ENCODE results near the gene SPO11.
"Not testable (repeated sequence)": the region's sequence is repeated elsewhere in the genome, so short reads cannot be mapped to it uniquely, and the experiment has no call there.

The SPO11 gene

DNA sequence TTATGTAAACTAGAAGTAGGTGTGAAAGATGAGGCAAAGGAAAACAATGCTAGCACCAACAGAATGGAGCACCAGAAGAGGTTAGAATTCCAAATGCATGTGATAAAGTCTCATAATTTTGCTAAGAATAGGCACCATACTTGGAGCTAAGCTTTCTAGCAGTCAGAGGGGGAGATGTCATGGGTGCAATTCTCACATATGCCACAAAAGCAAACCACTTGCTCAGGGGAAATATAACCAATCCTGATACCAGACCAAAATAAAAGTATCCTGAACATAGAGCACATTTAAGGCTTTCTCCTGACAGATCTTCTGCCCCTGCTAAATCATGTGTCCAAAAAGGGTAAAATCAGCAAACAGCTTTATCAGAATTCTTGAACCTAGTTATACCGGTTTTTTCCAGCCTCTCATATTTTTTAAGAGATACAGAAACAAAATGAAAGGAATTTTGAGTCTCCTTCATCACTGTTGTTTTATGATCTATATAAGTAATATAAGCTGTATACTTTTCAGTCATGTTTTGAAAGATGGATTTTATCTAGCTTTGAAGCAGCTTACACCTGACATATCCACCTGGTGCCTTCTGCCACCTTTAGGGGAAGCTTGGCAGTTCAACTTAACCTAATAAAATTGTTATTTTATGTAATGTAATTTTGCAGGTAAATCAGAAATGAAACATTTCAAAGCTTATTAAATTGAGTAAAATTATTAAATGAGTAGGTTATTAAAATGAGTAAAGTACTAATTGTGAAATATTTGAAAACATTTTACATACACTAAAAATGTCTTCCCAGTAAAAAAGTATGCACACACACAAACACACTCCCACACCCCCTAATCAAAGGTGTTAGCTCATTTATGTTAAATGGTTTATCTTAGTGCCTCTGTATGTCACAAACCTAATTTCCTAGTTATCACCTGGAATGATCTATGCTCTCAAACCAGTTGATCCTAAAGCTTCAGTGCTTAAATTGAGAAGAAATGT, 2.8 kb downstream of the SPO11 start:
- no peak for DNase-seq (ENCODE audit: insufficient read length, low spot score)
- peak; percentile 88 for FAIRE-seq

DNA sequence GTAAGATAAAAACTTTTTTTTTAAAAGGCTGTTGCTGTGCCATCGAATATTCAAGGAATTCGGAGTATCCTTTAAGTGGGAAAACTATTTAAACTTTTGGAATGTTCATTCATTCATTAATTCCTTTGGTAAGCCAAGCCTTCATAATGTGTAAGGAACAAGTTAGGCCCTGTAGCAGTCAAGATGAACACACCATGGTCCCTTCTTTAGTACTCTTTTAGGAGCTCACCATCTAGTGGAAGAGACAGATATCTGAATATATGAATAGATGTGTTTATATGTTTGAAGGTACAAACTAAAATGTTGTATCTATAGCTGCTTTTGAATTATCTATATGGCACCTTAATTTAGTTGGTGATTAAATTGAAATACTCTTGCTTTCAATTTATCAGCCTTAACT, 5.8 kb downstream of the SPO11 start:
- FAIRE-seq (peak; percentile 85), DNase-seq (ENCODE audit: insufficient read length, low spot score) (no peak)

GRCh38 chr20:57341663-57342062, 12.1 kb downstream of the SPO11 start:
- FAIRE-seq (peak; percentile 48), DNase-seq (ENCODE audit: insufficient read length, low spot score) (no peak)

DNA sequence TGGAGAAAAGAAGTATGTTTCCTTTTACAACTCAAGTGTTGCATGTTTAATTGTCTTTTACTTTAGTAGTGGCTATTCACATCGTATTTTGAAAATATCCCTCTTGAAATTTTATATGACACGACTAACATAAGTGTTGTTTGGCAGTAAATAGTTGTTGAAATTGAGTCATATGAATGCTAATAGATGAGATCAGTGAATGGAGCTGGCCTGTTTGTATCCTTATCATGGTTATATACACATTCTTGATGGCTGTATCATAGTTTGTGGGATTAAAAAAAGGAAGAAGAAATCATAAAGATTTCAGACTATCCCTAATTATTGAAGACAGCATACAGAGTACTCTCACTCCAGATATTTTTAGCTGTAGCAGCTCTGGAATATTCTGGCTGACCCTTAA, 13.2 kb downstream of the SPO11 start:
- FAIRE-seq (no peak), DNase-seq (ENCODE audit: insufficient read length, low spot score) (no peak)

DNA sequence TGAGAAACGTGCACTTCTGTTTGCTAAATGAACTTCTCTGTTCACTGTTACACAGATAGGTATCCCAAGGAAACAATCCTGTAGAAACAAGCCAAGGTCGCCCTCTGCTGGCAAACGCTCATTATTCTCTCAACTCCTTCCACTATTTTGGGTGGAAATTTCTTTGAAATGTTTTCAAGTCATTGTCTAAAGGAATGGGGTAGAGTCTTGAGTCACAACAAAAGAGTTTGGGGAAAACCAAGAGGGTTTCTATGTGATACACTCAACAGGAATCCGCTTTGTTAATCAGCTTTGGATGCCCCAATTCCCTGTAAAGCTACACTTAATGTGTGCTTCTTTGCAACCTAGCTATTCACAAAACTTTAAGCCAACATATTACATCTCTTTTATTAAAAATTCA, 16.9 kb downstream of the SPO11 start:
- DNase-seq (ENCODE audit: insufficient read length, low spot score) (peak; percentile 88), FAIRE-seq (peak; percentile 96)

DNA sequence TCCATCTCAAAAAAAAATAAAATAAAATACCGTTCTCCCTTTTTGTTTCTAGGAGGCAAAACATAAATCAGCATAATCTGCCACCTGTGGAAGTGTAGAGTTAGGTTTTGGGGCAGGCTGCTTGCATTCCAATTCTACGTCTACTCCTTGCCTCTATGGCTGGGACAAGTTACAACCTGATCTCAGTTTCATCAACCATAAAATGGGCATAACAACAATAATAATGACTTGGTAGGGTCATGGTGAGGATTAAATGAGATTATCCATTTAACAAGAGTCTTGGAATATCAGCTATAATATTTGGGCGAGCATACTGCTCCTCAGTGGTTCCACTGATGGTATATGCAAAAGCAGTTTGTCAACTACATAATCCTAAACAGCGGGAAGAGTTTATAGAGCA, 17.8 kb downstream of the SPO11 start:
- no peak for DNase-seq (ENCODE audit: insufficient read length, low spot score)
- peak; percentile 93 for FAIRE-seq

- not testable (repeated sequence) for FAIRE-seq; DNase-seq (ENCODE audit: insufficient read length, low spot score)
Measured at GRCh38 chr20:57348200-57348921, 18.8 kb downstream of the SPO11 start.

- not testable (repeated sequence) for FAIRE-seq; DNase-seq (ENCODE audit: insufficient read length, low spot score)
Measured at GRCh38 chr20:57348922-57349574, 19.4 kb downstream of the SPO11 start.

DNA sequence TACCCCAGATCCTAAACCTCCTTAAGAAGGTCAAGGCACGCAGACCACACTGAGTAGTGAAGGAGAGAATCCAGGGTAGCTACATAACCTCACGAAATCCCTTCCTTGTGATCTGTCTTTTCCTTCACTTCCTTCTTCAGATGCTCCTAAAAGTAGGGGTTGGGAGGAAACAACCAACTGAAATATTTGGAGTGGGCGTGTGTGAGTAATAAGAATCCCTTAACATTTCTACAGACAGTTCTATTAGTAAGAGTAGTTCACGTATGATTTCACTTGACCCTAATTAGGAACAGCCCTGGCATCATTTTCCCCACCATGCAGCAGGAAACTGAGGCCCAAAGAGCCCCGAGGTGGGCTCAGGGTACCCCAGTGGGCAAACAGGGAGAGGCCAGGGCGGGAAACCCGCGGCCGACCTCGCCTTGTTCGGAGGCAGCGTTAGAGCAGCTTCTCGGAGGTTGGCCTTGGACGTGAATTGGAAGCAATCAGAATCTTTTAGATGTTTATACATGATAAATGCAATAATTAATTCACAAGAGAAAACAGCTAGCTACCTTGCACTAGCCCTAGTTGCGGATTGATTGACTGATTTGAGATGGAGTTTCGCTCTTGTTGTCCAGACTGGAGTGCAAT, 20.6 kb downstream of the SPO11 start:
- FAIRE-seq (peak; percentile 49), DNase-seq (ENCODE audit: insufficient read length, low spot score) (no peak)

DNA sequence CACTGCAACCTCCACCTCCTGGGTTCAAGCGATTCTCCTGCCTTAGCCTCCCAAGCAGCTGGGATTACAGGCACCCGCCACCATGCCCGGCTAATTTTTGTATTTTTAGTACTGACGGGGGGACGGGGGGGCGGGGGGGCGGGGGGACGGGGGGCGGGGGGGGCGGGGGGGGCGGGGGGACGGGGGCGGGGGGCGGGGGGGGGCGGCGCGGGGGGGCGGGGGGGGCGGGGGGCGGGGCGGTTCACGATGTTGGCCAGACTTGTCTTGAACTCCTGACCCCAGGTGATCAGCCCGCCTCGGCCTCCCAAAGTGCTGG, 21.1 kb downstream of the SPO11 start:
- DNase-seq (ENCODE audit: insufficient read length, low spot score); FAIRE-seq: not testable (repeated sequence)

DNA sequence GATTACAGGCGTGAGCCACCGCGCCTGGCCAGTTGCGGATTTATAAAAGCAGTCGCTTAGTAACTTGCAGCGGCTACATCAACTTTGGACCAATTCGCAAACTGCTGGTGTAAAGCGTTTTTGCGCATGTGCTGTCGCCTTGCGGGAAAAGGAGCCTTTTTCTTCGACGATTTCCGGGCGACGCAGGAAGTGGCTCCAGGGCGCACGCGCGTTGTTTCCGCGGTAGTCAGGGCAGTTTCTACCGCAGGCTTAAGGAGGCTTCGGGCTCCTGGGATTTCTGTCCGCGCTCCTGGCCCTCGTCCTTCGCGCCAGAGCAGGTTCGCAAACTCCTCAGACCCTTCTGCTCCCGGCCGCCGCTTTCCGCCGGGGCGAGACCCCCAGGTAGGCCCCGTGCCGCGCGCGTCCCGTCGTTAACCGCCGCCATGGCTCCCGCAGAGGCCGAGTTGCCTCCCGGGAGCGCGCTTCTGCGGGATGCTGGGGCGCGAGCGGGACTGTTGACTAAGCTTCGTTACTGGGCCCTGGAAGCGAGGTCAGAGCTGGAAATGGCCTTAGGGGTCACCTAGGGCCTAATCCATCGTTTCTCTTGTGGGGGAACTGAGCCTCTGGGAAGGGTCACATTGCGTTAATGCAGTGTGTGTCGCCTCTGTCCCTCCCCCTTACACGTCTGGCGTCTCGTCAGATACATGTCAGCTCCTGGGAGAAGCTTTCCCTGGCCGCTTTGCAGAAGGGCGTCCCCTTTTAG, 21.6 kb downstream of the SPO11 start, which contains the start of gene RAE1:
RAE1 (plus strand) TSS at position 214 of the 742 bp plus-strand sequence. CDS start 2,784 bp downstream, outside the sequence.
- peak; percentile 100 for DNase-seq (ENCODE audit: insufficient read length, low spot score)

GRCh38 chr20:57352305-57352704, 22.7 kb downstream of the SPO11 start:
- DNase-seq (ENCODE audit: insufficient read length, low spot score) (no peak), FAIRE-seq (no peak)

More for the DNA sequence above, 21.6 kb downstream of the SPO11 start, which contains the start of gene RAE1:
- peak; percentile 98 for FAIRE-seq

- no peak for DNase-seq (ENCODE audit: insufficient read length, low spot score)
- no peak for FAIRE-seq
Measured at GRCh38 chr20:57353351-57353750, 23.7 kb downstream of the SPO11 start.

DNA sequence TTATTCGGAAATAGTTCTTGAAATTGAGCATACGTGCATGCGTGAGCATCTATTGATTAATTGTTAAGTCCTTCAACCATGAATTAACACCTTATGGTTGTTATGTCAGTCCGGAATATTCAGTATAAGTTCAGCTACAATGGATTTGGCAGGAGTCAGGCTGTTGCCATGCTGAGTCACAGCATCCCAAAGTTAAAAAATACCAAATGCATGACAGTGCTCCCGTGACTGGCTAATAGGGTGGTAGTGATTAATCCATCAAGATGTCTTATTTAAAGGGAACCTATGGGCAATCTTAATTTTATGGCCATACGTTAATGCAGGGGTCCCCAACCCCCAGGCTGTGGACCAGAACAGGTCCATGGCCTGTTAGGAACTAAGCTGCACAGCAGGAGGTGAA, 31.9 kb downstream of the SPO11 start:
- DNase-seq (ENCODE audit: insufficient read length, low spot score) (peak; percentile 72), FAIRE-seq (peak; percentile 99)

DNA sequence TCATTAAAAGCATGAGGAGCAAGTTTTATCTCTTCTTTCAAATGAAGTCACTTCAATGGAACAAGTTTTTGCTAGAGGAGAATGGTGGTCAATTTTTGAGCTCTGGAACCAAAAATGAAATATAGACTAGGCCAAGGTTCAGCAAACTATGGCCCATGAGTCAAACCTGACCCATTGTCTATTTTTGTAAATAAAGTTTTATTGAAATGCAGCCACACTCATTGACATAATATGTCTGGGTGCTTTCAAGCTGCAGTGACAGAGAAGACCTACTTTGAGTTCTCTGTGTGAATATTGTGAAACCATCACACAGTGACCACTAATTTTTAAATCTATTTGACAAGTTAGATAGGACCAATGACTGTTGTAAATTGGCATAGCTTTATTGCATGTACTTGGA, 34.8 kb downstream of the SPO11 start:
- FAIRE-seq (no peak), DNase-seq (ENCODE audit: insufficient read length, low spot score) (no peak)

- FAIRE-seq: no peak
- DNase-seq (ENCODE audit: insufficient read length, low spot score): no peak
Measured at GRCh38 chr20:57369596-57369995, 40.0 kb downstream of the SPO11 start.

- FAIRE-seq: peak; percentile 57
Measured at GRCh38 chr20:57370316-57370715, 40.7 kb downstream of the SPO11 start.

GRCh38 chr20:57371363-57371762, 41.8 kb downstream of the SPO11 start:
- FAIRE-seq (no peak), DNase-seq (ENCODE audit: insufficient read length, low spot score) (no peak)

More at GRCh38 chr20:57370316-57370715, 40.7 kb downstream of the SPO11 start:
- DNase-seq (ENCODE audit: insufficient read length, low spot score): no peak

DNA sequence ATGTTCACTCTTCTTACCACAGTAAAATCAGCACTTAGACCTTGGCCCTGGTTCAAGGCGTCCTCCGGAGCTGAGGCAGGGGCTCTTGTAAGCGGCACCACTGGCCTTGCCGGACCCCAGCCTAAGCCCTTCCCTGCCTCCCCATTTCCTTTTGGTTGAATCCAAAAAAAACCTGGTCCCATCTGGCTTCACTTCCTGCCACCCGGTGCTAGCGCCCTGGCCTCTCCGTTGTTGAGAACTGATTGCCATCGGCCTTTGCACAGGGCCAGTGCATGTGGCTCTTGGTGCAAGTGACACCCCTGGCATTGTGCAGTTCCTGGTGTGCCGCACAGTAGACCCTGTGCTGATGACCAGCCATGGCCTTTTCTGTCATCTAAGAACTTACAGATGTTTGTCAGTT, 42.6 kb downstream of the SPO11 start:
- peak; percentile 40 for FAIRE-seq
- no peak for DNase-seq (ENCODE audit: insufficient read length, low spot score)
